GM23248 (cell line): ENCODE results near the gene GFRA1. TPM values are rescaled to one million over a fixed set of nuclear protein-coding genes. Genes with fewer than 3 reads are reported as not detected.

Experiments
- DNase-seq: peaks from one replicate; pipeline ENCODE4 v3.0.0-alpha.2; 2015
- H2AFZ ChIP-seq: fragments of 200-600 bp; sonication (generic); 2 replicates; pipeline ENCODE4 v1.6.1; 2016; ENCODE audit warnings: antibody characterized with exemption
- H3F3A ChIP-seq: fragments of 200-600 bp; sonication (generic); 2 replicates; pipeline ENCODE4 v1.6.1; 2016; ENCODE audit warnings: mild to moderate bottlenecking, antibody characterized with exemption, mixed run types; ENCODE audit not compliant: insufficient read depth
- H3K27ac ChIP-seq: fragments of 200-600 bp; sonication (generic); 2 replicates; pipeline ENCODE4 v1.5.1; 2016; ENCODE audit warnings: mild to moderate bottlenecking
- H3K27me3 ChIP-seq: fragments of 200-600 bp; sonication (generic); replicated peaks from 2 replicates; pipeline ENCODE4 v1.6.1; 2016; ENCODE audit warnings: mild to moderate bottlenecking; ENCODE audit not compliant: insufficient read depth
- H3K36me3 ChIP-seq: fragments of 200-600 bp; sonication (generic); 2 replicates; pipeline ENCODE4 v1.6.1; 2016; ENCODE audit warnings: low read depth, mild to moderate bottlenecking
- H3K4me1 ChIP-seq: fragments of 200-600 bp; sonication (generic); 2 replicates; pipeline ENCODE4 v1.6.1; 2016; ENCODE audit warnings: mild to moderate bottlenecking; ENCODE audit not compliant: insufficient read depth
- H3K4me2 ChIP-seq: fragments of 200-600 bp; sonication (generic); one replicate; pipeline ENCODE4 v1.6.1; 2016; ENCODE audit warnings: mild to moderate bottlenecking; ENCODE audit not compliant: unreplicated experiment
- H3K4me3 ChIP-seq: fragments of 200-600 bp; sonication (generic); 2 replicates; pipeline ENCODE4 v1.5.1; 2016; ENCODE audit warnings: mild to moderate bottlenecking
- H3K79me2 ChIP-seq: fragments of 200-600 bp; sonication (generic); 2 replicates; pipeline ENCODE4 v1.6.1; 2016; ENCODE audit warnings: mild to moderate bottlenecking; ENCODE audit not compliant: insufficient read depth
- H3K9ac ChIP-seq: fragments of 200-600 bp; sonication (generic); 2 replicates; pipeline ENCODE4 v1.6.1; 2016; ENCODE audit warnings: mild to moderate bottlenecking
- H3K9me2 ChIP-seq: fragments of 200-600 bp; sonication (generic); 2 replicates; pipeline ENCODE4 v1.6.1; 2016; ENCODE audit warnings: mixed run types, mild to moderate bottlenecking, moderate library complexity; ENCODE audit not compliant: insufficient read depth
- H3K9me3 ChIP-seq: fragments of 200-600 bp; sonication (generic); one replicate; pipeline ENCODE4 v1.6.1; 2017; ENCODE audit warnings: low read depth
- H4K20me1 ChIP-seq: fragments of 200-600 bp; sonication (generic); 2 replicates; pipeline ENCODE4 v1.6.0; 2016; ENCODE audit not compliant: insufficient read depth
- EZH2 ChIP-seq: fragments of 200-600 bp; sonication (generic); IDR thresholded peaks from 2 replicates; pipeline ENCODE4 v1.6.1; 2018; ENCODE audit warnings: antibody characterized with exemption, mild to moderate bottlenecking; ENCODE audit not compliant: insufficient read depth, poor library complexity, severe bottlenecking
- EZH2phosphoT487 ChIP-seq: fragments of 200-600 bp; sonication (generic); IDR thresholded peaks from 2 replicates; pipeline ENCODE4 v1.6.1; 2018; ENCODE audit warnings: antibody characterized with exemption, moderate library complexity, mild to moderate bottlenecking, low read depth; ENCODE audit not compliant: insufficient read depth
- WGBS, 2 experiments: methylation state at CpG; one replicate each; pipeline ENCODE4 v1.1.6; 2015 to 2017; ENCODE audit warnings: low lambda C conversion rate in 2 of 2, low coverage in 1 of 2; ENCODE audit errors: missing lambda C conversion rate in 2 of 2; 5-methylcytosine and 5-hydroxymethylcytosine counted together
- in situ Hi-C: fragments of 300-500 bp; cut with MboI; formaldehyde crosslinking; loops from 2 replicates; pipeline ENCODE4 v1.15.0; 2020
- polyA plus RNA-seq: library from polyadenylated mRNA; unstranded; fragments of >200 nt; fragmentation: Nextera tagmentation; extraction: Ambion mirVana; gene quantifications from 2 replicates; pipeline ENCODE4 v1.2.1, GENCODE V29; 2016
- total RNA-seq: library from RNA; depleted of rRNA; stranded (reverse); fragments of >200 nt; shearing (Covaris generic); gene quantifications from 2 replicates; pipeline ENCODE4 v1.2.3, GENCODE V29; 2014

GFRA1 gene
- total and polyA plus RNA-seq, 2 experiments from 2014 or later, result 5.0 to 5.2 TPM

GRCh38 chr10:116121640-116122525 is 151.1 kb downstream of the GFRA1 start:
- Histone ChIP-seq H3K9me3 (no peaks in the 10 kb centered on the region), H3K27me3 (no peaks in the 10 kb centered on the region), H3K4me1 (no peaks in the 10 kb centered on the region), H3K27ac (no peak overlapping the region), H3K79me2 (no peaks in the 10 kb centered on the region), H3K9ac (no peak overlapping the region), H3K36me3 (no peaks in the 10 kb centered on the region), H3F3A (no peaks in the 10 kb centered on the region), H3K4me2 (no peak overlapping the region), H2AFZ (no peak overlapping the region), H4K20me1 (no peaks in the 10 kb centered on the region), H3K4me3 (no peak overlapping the region), H3K9me2 (no peaks in the 10 kb centered on the region)
- TF ChIP-seq EZH2phosphoT487 (no peak), EZH2 (no peak)
- in situ Hi-C loops, result no loop called here
- 70 to 73% methylated on average over 8 of the region's 8 CpGs for WGBS, 2 experiments
- no peak for DNase-seq

- H3K4me2 ChIP-seq, result no peak overlapping the region
- H3K9me3 ChIP-seq, result no peaks in the 10 kb centered on the region
- in situ Hi-C loops, result no loop called here
- no peak for DNase-seq
- no peaks in the 10 kb centered on the region for H3K27me3 ChIP-seq
- no peaks in the 10 kb centered on the region for H3K9me2 ChIP-seq
- TF ChIP-seq EZH2phosphoT487 (no peak), EZH2 (no peak)
- no peaks in the 10 kb centered on the region for H3K79me2 ChIP-seq
- no peak overlapping the region for H3K27ac ChIP-seq
- H3K4me3 ChIP-seq, result no peak overlapping the region
- no peaks in the 10 kb centered on the region for H3K36me3 ChIP-seq
- no peaks in the 10 kb centered on the region for H3F3A ChIP-seq
- H4K20me1 ChIP-seq, result no peaks in the 10 kb centered on the region
- 67 to 69% methylated on average over 12 of the region's 12 CpGs for WGBS, 2 experiments
- no peak overlapping the region for H2AFZ ChIP-seq
- H3K4me1 ChIP-seq, result no peaks in the 10 kb centered on the region
- no peak overlapping the region for H3K9ac ChIP-seq
These were observed 152.1 kb downstream of the GFRA1 start for GRCh38 chr10:116120688-116121455.

GRCh38 chr10:116118847-116119246 is 154.2 kb downstream of the GFRA1 start:
- WGBS, 2 experiments, result 50 to 65% methylated on average over 2 of the region's 2 CpGs
- H3K4me3 ChIP-seq, result no peak overlapping the region
- H3K36me3 ChIP-seq, result no peaks in the 10 kb centered on the region

GRCh38 chr10:116115797-116116196 is 157.2 kb downstream of the GFRA1 start:
- Histone ChIP-seq H3K27ac (no peak overlapping the region), H3K9me2 (no peaks in the 10 kb centered on the region), H3K27me3 (no peaks in the 10 kb centered on the region), H3K9me3 (no peaks in the 10 kb centered on the region), H3K79me2 (no peaks in the 10 kb centered on the region), H3K9ac (no peak overlapping the region), H2AFZ (no peak overlapping the region), H3K4me3 (no peak overlapping the region), H3K4me1 (peaks cover 17% of the 10 kb centered on the region), H4K20me1 (no peaks in the 10 kb centered on the region), H3K4me2 (no peak overlapping the region), H3F3A (peaks cover 12% of the 10 kb centered on the region; the same call in 1 of the 2 replicates), H3K36me3 (no peaks in the 10 kb centered on the region)
- in situ Hi-C loops, result no loop called here
- 86 to 94% methylated on average over 5 of the region's 5 CpGs for WGBS, 2 experiments
- no peak for DNase-seq
- TF ChIP-seq EZH2phosphoT487 (no peak), EZH2 (no peak)

More at GRCh38 chr10:116118847-116119246, 154.2 kb downstream of the GFRA1 start:
- Histone ChIP-seq H3K9ac (no peak overlapping the region), H4K20me1 (no peaks in the 10 kb centered on the region), H3K27me3 (no peaks in the 10 kb centered on the region), H3K79me2 (no peaks in the 10 kb centered on the region), H2AFZ (no peak overlapping the region), H3F3A (0 out of 2 replicates have a peak, but pooled peaks cover 6% of the 10 kb centered on the region), H3K9me2 (no peaks in the 10 kb centered on the region), H3K9me3 (no peaks in the 10 kb centered on the region), H3K4me2 (no peak overlapping the region), H3K4me1 (peaks cover 10% of the 10 kb centered on the region), H3K27ac (no peak overlapping the region)
- in situ Hi-C loops, result no loop called here
- no peak for DNase-seq
- TF ChIP-seq EZH2 (no peak), EZH2phosphoT487 (no peak)
